ENCODE results near the gene MARS2.
"Not testable (repeated sequence)": the region's sequence is repeated elsewhere in the genome, so short reads cannot be mapped to it uniquely, and the experiment has no call there.

The MARS2 gene

GRCh38 chr2:197706839-197707207 lies 1.7 kb downstream of the MARS2 start:
- DNase-seq (ENCODE audit: low spot score), result no peak

- DNase-seq (ENCODE audit: low spot score), result peak; percentile 58
Observed at GRCh38 chr2:197707316-197708213, 2.4 kb downstream of the MARS2 start.

DNA sequence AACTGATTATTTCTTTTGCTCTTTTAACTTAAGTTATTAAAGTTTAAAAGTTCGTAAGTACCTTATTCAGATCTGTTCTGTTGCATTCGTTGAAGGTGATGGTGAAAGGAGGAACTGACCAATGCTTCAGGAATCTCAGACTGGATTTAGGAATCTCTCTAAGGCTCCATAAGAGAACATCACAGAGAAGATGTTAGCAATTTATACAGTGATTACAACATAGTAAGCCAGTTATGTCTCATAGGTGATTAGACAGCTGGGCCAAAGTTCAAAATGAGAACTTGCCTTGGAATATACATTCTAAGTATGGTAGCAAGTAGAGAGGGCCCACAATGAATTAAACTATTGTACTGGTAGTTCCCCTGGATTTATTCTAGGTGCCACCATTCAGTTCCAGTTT lies 3.2 kb downstream of the MARS2 start:
- no peak for DNase-seq (ENCODE audit: low spot score)

GRCh38 chr2:197709140-197709539 lies 4.0 kb downstream of the MARS2 start:
- DNase-seq (ENCODE audit: low spot score), result not testable (repeated sequence)

DNA sequence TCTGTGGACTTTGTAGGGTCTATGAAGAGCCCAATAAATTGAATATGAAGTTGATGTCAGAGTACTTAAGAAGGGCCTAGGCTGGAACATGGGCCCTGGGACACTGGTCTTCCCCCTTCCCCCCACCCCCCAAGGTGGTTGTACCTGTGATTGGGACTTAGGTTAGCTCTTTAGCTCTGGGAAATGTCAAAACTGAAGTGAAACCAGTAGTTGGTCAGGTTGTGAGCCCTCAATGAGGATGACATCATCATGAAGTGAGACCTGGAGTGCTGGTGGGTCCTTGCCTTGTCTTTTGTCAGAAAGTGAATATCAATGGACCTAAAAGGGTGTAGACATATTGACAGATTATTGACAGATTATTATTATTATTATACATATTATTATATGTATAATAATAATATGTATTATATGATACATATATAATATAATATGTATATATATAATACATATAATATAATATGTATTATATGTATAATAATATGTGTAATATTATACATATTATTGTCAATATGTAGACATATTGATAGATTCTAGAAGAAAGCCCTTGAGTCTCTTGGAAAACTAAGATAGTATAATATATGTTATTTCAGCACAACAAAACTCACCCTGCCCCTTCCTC lies 5.4 kb downstream of the MARS2 start:
- DNase-seq (ENCODE audit: low spot score), result no peak

DNA sequence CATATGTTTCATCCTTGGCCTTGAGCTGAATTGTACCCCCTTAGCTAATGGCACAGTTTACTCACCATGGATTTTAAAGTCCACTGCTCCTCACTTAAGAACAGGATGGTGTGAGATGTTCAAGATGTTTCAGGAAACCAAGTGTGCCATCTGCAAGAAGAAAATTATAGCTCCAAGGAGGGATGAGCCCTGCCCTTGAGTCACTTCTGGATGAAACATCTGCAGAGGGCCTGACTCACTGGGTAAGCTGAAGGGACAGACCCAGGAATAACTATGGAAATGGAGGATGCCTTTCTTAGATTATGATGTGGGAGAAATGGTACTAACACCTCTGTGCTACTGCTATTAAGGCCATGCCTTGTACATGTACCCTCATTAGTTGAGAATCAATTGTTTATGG lies 6.4 kb downstream of the MARS2 start:
- DNase-seq (ENCODE audit: low spot score), result no peak

DNA sequence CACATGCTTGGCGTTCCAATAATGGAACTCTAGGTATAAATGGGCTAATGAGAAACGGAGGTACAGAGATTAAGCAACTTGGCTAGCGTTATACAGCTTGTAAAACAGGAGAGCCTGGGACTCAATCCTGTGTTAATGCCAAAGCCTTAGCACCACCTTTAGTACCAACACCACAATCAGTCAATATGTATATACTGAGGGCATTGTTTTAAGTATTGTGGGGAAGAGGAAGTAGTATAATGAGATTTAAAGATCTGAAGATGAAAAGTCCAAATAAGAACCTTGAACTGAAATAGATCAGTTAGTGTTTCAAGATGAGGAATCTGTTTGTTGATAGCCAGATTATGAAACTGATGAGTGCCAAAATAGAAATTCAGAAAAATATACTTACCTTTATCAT lies 8.1 kb downstream of the MARS2 start:
- DNase-seq (ENCODE audit: low spot score), result no peak

DNA sequence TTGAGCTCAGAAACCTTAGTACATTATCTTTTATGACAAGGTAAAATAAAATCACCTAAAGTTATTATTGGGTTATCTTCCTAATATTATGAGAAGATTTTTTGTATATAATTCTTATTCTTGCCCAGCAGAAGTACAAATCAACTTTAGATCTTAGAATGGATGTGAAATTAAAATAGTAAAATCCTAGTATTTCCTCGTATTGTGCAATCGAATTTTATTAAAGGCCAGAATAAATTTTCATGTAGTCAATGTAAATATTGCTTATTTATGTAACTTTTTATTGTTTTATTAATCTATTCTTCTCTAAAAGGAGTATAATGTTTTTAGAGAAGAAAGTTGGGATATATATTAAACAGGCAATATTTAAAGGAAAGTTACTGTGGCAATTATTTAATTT lies 12.7 kb downstream of the MARS2 start:
- no peak for DNase-seq (ENCODE audit: low spot score)

- no peak for DNase-seq (ENCODE audit: low spot score)
Observed at GRCh38 chr2:197727011-197727410, 21.8 kb downstream of the MARS2 start.

DNA sequence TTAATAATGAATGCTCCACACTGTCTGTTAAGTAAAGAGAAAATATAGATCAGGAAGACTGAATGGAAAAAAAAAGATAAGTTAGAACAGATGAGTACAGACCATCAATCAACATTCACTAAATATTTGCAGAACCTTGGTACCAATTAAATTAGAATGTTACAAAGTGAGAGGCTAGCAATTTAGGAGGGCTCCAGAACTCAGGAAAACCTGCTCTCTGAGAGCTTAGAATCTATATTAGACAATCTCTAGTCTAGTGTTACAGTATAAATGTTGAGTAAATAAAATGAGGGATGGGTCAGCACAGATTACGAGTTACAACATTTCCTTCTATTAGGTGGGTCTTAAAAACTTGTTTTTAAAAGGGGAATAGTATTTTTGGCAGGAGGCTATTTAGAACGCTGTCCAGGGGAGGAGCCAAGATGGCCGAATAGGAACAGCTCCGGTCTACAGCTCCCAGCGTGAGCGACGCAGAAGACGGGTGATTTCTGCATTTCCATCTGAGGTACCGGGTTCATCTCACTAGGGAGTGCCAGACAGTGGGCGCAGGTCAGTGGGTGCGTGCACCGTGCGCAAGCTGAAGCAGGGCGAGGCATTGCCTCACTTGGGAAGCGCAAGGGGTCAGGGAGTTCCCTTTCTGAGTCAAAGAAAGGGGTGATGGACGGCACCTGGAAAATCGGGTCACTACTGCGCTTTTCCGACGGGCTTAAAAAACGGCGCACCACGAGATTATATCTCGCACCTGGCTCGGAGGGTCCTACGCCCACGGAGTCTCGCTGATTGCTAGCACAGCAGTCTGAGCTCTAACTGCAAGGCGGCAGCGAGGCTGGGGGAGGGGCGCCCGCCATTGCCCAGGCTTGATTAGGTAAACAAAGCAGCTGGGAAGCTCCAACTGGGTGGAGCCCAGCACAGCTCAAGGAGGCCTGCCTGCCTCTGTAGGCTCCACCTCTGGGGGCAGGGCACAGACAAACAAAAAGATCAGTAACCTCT lies 23.7 kb downstream of the MARS2 start:
- not testable (repeated sequence) for DNase-seq (ENCODE audit: low spot score)

DNA sequence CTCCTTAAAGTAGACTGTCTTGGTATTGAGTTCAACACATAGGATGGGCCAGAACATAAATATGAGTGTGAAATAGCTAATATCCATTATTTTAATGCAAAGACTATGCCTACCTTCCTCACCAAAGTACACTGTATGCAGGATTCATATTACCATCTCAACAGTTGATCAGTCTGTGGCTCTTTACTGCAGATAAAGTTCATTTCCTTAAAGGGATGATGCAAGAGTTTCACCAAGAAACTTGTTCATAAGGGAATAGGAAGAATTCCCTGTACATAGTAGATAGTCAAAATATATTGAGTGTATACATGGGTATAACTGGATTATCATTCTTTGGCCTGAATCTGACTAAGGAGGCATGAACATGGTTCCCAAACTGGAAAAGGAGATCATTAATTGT lies 35.0 kb downstream of the MARS2 start:
- DNase-seq (ENCODE audit: low spot score), result no peak
